Stomach (tissue), 9 donors: Measurements from ENCODE around the gene UBR4. TPM values are rescaled to one million over a fixed set of nuclear protein-coding genes. Genes with fewer than 3 reads are reported as not detected.
A peak's percentile ranks its signal among the peaks of the same experiment; 100 is the strongest.

ENCODE experiments used
- DNase-seq, 2 donors: peaks; one replicate each; pipeline versions ENCODE4 v3.0.0 to v3.0.0-alpha.2; 2013 to 2019
- H3K27ac ChIP-seq, 5 donors: fragments of 200-600 bp in 4 of 5; sonication (generic) in 4 of 5; one replicate each; pipeline ENCODE4 v1.5.1; 2013 to 2019; ENCODE audit warnings: mild to moderate bottlenecking in 1 of 5, moderate library complexity in 1 of 5
- H3K27me3 ChIP-seq, 3 donors: fragments of 200-600 bp; sonication (generic); one replicate each; pipeline ENCODE4 v1.5.1; 2017 to 2019; ENCODE audit warnings: mixed run types in 1 of 3
- H3K36me3 ChIP-seq, 4 donors: fragments of 200-600 bp; sonication (generic); 1 replicate in 3 of 4; 2 replicates in 1 of 4; pipeline ENCODE4 v1.5.1; 2016 to 2019
- H3K4me1 ChIP-seq, 4 donors: fragments of 200-600 bp; sonication (generic); one replicate each; pipeline ENCODE4 v1.5.1; 2016 to 2019
- H3K4me3 ChIP-seq, 4 donors: fragments of 200-600 bp; sonication (generic) in 3 of 4; one replicate each; pipeline ENCODE4 v1.5.1; 2016 to 2019; ENCODE audit warnings: mild to moderate bottlenecking in 1 of 4
- H3K9me3 ChIP-seq, 4 donors: fragments of 200-600 bp; sonication (generic); one replicate each; pipeline ENCODE4 v1.5.1; 2016 to 2019
- EP300 ChIP-seq: sonication (generic); formaldehyde crosslinking; IDR thresholded peaks from one replicate; pipeline ENCODE4 v1.6.1; 2017; ENCODE audit warnings: antibody characterized with exemption
- POLR2A ChIP-seq, 4 donors: fragments of 450-650 bp; IDR thresholded peaks; one replicate each; pipeline ENCODE4 v1.6.1; 2016; ENCODE audit warnings: antibody characterized with exemption in 4 of 4, control low read depth in 2 of 4, mild to moderate bottlenecking in 1 of 4, moderate library complexity in 1 of 4
- POLR2AphosphoS5 ChIP-seq, 3 donors: sonication (generic); formaldehyde crosslinking; IDR thresholded peaks; one replicate each; pipeline ENCODE4 v1.6.1; 2016; ENCODE audit warnings: antibody characterized with exemption in 3 of 3
- WGBS, 5 donors: extraction: QIAGEN DNeasy Blood & Tissue Kit in 3 of 5; methylation state at CpG; one replicate each; pipeline versions ENCODE4 v1.1.5 to v1.1.7; 2013 to 2018; 5-methylcytosine and 5-hydroxymethylcytosine counted together
- intact Hi-C: fragments of 100-400 bp; cut with DNase I; formaldehyde crosslinking; loops from one replicate; pipeline ENCODE4 v1.15.1; 2023; ENCODE audit warnings: low total_unique reads
- polyA plus RNA-seq, 3 donors: library from polyadenylated mRNA; stranded (reverse); fragments of 200-250 nt; gene quantifications; one replicate each; pipeline ENCODE4 v1.2.3, GENCODE V29; 2013
- total RNA-seq, 5 donors: library from RNA; depleted of rRNA; stranded (reverse); fragments of >200 nt; gene quantifications; one replicate each; pipeline versions ENCODE4 v1.1.0 to v1.2.3, GENCODE V29; 2014 to 2016
- TF ChIP-seq, protein P1 (sequence below), 7 experiments: fragments of 450-650 bp in 4 of 7; fragments of 200-600 bp in 3 of 7; sonication (generic) in 3 of 7; IDR thresholded peaks; one replicate each; pipeline ENCODE4 v1.5.1; 2016 to 2019; ENCODE audit warnings: antibody characterized with exemption in 7 of 7, control low read depth in 2 of 7, mild to moderate bottlenecking in 1 of 7
- donor health status: healthy with polysubstance abuse.
- donor health status: Bipolar disorder and iron deficiency.
- donor health status: healthy.

Gene UBR4
- total and polyA plus RNA-seq, 8 donors: 41.9 to 262 (median 128) TPM

DNA sequence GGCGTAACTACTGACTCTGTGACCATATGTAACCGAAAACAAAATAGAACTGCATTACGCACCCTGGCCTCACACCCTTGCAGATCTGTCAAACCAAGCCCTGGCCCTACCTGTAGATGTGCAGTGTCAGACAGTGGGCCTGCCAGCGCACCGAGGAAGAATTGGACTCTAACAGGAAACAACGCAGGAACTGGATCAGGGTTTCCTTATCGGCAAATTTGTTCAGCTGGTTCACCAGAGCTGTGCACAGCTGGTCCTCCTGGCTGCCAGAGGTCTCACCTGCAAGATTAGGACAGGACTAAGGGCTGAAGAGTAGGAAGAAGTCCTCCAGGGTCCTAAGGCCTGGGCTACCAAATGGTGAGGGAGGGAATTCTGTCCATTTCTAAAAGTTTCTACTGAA, 90.0 kb downstream of the UBR4 start:
- H3K9me3 ChIP-seq: no peaks in the 10 kb centered on the region
- TF ChIP-seq POLR2A (IDR thresholded peaks at IDR 0.05): no peak
- TF ChIP-seq EP300: no peak
- TF ChIP-seq, protein P1, sequence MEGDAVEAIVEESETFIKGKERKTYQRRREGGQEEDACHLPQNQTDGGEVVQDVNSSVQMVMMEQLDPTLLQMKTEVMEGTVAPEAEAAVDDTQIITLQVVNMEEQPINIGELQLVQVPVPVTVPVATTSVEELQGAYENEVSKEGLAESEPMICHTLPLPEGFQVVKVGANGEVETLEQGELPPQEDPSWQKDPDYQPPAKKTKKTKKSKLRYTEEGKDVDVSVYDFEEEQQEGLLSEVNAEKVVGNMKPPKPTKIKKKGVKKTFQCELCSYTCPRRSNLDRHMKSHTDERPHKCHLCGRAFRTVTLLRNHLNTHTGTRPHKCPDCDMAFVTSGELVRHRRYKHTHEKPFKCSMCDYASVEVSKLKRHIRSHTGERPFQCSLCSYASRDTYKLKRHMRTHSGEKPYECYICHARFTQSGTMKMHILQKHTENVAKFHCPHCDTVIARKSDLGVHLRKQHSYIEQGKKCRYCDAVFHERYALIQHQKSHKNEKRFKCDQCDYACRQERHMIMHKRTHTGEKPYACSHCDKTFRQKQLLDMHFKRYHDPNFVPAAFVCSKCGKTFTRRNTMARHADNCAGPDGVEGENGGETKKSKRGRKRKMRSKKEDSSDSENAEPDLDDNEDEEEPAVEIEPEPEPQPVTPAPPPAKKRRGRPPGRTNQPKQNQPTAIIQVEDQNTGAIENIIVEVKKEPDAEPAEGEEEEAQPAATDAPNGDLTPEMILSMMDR (IDR thresholded peaks at IDR 0.05): no peak
- no peak for TF ChIP-seq POLR2AphosphoS5 (IDR thresholded peaks at IDR 0.05)
- peaks cover 94 to 100% (median 100%) of the 10 kb centered on the region in 4 donors for H3K36me3 ChIP-seq
- H3K4me3 ChIP-seq: no peak overlapping the region
- H3K27me3 ChIP-seq: no peaks in the 10 kb centered on the region
- peak in 1 of 2 donors; percentile 66 for DNase-seq
- intact Hi-C loops: no loop called here
- H3K4me1 ChIP-seq: peaks cover 20 to 56% (median 31%) of the 10 kb centered on the region in 4 donors
- H3K27ac ChIP-seq: peak overlapping the region in 2 of 5 donors; percentile 8 to 13
- WGBS, 5 donors: 72 to 85% (median 81%) methylated on average over 7 of the region's 7 CpGs

DNA sequence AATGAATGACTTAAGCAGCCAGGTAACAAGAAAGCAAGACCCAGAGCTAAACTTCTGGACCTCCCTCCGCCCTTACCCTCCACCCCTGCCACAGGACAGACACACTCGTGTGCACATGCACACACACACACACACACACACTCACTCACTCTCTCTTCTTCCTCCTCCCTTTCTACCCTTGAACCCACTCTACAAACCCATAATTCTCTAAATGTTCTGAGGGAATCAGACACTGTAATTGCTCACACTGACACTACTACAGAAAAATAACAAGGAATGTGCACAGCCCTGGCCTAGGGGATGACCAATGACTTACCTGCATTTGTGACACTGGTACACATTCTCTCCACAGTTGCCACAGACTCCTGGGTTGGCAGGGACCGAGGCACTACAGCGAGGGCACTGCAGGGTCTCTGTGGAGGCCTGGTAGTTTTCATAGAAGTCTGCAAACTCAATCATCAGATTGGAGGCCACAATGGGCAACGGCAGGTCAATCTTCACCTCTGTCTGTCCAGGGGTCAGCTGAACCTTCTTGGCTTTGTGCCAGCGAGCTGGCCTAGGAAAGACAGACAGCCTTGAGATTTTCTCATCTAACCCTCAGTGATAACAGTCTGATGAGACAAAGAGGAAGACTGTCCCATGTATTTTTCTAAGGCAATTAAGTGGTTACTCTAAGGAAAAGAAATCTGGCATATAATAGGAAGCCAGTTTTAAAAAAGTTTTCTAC, 94.8 kb downstream of the UBR4 start:
- WGBS, 5 donors: 69 to 83% (median 79%) methylated on average over 6 of the region's 6 CpGs
- Histone ChIP-seq H3K36me3 (peaks cover 98 to 100% (median 100%) of the 10 kb centered on the region in 4 donors), H3K27ac (no peak overlapping the region), H3K4me1 (peaks cover 0 to 8% (median under 1%) of the 10 kb centered on the region in 4 donors), H3K9me3 (no peaks in the 10 kb centered on the region), H3K4me3 (no peak overlapping the region), H3K27me3 (no peaks in the 10 kb centered on the region)
- no peak for TF ChIP-seq POLR2A (IDR thresholded peaks at IDR 0.05)
- no peak for TF ChIP-seq POLR2AphosphoS5 (IDR thresholded peaks at IDR 0.05)
- no peak for TF ChIP-seq EP300
- TF ChIP-seq, protein P1 (IDR thresholded peaks at IDR 0.05): no peak
- intact Hi-C loops: no loop called here
- DNase-seq: no peak

DNA sequence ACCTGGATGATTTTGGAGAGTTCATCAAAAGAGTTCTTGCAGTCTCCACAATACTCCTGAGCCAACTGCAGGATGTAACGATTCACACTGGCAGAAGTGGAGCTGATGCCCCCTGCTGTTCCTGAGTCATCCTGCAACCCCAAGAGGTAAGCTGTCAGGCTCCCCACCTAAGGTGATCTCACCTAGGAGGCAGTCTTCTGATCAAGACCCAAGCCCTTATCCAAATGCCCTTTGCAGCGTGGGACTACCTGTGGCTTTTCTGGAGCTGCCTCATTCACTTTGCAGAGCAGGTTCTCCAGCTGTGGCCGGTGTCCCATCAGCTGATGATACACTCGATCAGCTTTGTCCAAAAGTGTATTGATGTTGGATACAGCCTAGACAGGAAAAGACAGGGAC, 96.4 kb downstream of the UBR4 start:
- TF ChIP-seq POLR2A (IDR thresholded peaks at IDR 0.05): no peak
- TF ChIP-seq, protein P1 (IDR thresholded peaks at IDR 0.05): peak in 1 of 7 experiments; percentile 42
- Histone ChIP-seq H3K27me3 (no peaks in the 10 kb centered on the region), H3K4me1 (no peaks in the 10 kb centered on the region), H3K4me3 (no peak overlapping the region), H3K27ac (no peak overlapping the region), H3K36me3 (peaks cover 98 to 100% (median 100%) of the 10 kb centered on the region in 4 donors), H3K9me3 (no peaks in the 10 kb centered on the region)
- DNase-seq: peak in 1 of 2 donors; percentile 78
- 68 to 80% (median 70%) methylated on average over 4 of the region's 4 CpGs for WGBS, 5 donors
- intact Hi-C loops: no loop called here

DNA sequence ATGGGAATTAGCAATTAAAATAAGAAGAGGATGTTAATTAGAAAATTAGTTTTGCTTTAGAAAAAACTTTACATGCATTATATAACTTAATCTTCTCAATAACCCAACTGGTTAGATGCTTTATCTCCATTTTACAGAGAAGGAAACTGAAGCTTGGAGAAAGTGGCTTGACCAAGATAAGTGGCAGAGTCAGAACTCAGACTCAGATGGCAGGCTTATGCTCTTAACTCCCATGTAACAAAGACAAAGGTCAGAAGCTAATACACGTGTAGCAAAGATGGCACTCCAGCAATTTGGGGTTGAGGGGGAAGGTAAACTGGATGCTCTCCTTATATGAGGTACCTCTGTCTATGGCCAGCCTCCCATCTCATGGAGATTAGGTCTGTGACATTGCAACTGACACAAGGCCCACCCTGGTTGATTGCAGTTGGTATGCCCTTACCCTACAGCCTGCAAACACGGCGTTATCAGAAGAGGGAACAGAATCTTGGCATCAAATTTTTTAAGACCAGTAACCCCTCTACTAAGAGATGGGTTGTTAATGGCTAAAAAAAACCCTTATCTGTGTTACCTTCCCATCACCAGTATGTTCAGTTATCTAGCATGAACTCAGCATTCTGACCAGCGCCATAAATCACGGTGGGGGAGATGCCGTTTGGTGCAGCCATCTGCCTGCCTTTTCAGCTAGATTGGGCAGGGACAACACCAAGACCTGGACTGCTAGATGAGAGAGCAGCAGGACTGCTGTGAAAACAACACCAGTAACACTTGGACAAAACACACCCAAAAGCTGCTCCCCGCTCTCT, 97.0 kb downstream of the UBR4 start:
- peaks cover 99 to 100% (median 100%) of the 10 kb centered on the region in 4 donors for H3K36me3 ChIP-seq
- TF ChIP-seq POLR2A (IDR thresholded peaks at IDR 0.05) (no peak), EP300 (no peak), POLR2AphosphoS5 (IDR thresholded peaks at IDR 0.05) (no peak)
- TF ChIP-seq, protein P1 (IDR thresholded peaks at IDR 0.05): no peak
- 77 to 91% (median 87%) methylated on average over 7 of the region's 7 CpGs for WGBS, 5 donors

More for the DNA sequence above, 97.0 kb downstream of the UBR4 start:
- no peaks in the 10 kb centered on the region for H3K4me1 ChIP-seq
- no peaks in the 10 kb centered on the region for H3K9me3 ChIP-seq
- H3K4me3 ChIP-seq: no peak overlapping the region
- no peak overlapping the region for H3K27ac ChIP-seq
- no peaks in the 10 kb centered on the region for H3K27me3 ChIP-seq
- intact Hi-C loops: no loop called here
- DNase-seq: no peak
